ENCODE measurements around the gene FEM1C. TPM values are rescaled to one million over a fixed set of nuclear protein-coding genes. Genes with fewer than 3 reads are reported as not detected.

Gene FEM1C
- total and polyA plus RNA-seq, 9 of the 15 experiments (the other 6 are each of a cell fraction or from before 2014, with no cell fraction given) = 1.4 to 9.3 (median 4.3) TPM

DNA sequence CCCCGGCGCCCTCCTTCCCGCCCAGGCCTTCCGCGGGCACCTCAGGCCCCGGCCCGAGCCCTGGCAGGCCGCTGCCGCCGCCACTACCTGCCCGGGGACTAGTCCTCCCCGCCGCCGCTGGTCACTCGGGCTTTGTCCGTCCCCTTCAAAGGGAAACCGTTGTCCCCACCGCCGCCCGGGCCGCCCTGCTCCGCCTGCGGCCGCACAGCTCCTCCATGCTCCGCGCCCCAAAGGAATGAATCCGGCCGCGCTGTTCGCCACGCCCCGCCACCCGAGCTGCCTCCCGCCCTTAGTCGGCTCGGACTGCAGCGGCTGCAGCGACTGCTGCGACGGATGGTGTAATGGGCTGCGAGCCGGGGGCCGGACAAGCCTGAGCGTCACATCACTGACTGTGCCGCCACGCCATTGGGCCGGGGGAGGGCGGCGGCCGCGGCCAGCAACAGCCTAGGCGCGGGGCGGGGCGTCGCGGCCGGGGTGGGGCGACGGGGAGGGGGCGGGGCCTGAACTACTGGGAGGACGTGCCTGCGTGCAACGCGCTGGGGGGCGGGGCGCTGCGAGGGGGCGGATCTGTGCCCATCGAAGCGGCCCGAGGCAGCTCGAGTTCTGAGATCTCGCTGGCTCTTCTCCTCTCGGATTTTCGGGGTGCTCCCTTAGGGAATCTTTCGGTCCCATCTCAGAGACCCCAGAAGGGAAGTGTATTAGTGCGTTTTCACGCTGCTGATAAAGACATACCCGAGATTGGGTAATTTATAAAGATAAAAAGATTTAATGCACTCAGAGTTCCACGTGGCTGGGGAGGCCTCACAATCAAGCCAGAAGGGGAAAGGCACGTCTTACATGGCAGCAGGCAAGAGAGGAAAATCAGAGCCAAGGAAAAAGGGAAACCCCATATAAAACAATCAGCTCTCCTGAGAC, at the start of gene FEM1C (continued):
- TF ChIP-seq, protein P1, sequence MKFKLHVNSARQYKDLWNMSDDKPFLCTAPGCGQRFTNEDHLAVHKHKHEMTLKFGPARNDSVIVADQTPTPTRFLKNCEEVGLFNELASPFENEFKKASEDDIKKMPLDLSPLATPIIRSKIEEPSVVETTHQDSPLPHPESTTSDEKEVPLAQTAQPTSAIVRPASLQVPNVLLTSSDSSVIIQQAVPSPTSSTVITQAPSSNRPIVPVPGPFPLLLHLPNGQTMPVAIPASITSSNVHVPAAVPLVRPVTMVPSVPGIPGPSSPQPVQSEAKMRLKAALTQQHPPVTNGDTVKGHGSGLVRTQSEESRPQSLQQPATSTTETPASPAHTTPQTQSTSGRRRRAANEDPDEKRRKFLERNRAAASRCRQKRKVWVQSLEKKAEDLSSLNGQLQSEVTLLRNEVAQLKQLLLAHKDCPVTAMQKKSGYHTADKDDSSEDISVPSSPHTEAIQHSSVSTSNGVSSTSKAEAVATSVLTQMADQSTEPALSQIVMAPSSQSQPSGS (CRISPR knock-in tag; IDR thresholded peaks at IDR 0.05) = 0 out of 2 replicates have a peak, but pooled peaks have one; percentile 35
- TF ChIP-seq MXI1 (IDR thresholded peaks at IDR 0.05; ENCODE audit: low read depth, low read length) (no peak), ZNF695 (CRISPR knock-in tag; IDR thresholded peaks at IDR 0.05) (no peak), GABPA (tag; conservative IDR thresholded peaks at IDR 0.05; ENCODE audit: low read depth) (peak; percentile 42; the same call in 1 of the 2 replicates), MEF2A (IDR thresholded peaks at IDR 0.05; ENCODE audit: control insufficient read depth, low read depth, low read length) (no peak), SOX6 (IDR thresholded peaks at IDR 0.05) (peak; percentile 19; the same call in 1 of the 2 replicates), ZNF354B (CRISPR knock-in tag; IDR thresholded peaks at IDR 0.05) (no peak), ZNF584 (CRISPR knock-in tag; IDR thresholded peaks at IDR 0.05; ENCODE audit: low read depth) (no peak), CBFA2T2 (conservative IDR thresholded peaks at IDR 0.05) (no peak), MTA3 (IDR thresholded peaks at IDR 0.05; ENCODE audit: borderline replicate concordance) (peak; percentile 68; the same call in 1 of the 2 replicates), NONO (IDR thresholded peaks at IDR 0.05; ENCODE audit: low read depth in 2 of 2, low read length in 1 of 2) (peak in 1 of 2 experiments; percentile 85; a peak in 2 of 4 replicates), NFYB (IDR thresholded peaks at IDR 0.05; ENCODE audit: extremely low read depth, insufficient read length) (no peak), NFE2L1 (tag; IDR thresholded peaks at IDR 0.05; ENCODE audit: borderline replicate concordance, low read depth) (no peak), SMAD4 (CRISPR knock-in tag; conservative IDR thresholded peaks at IDR 0.05) (peak; percentile 11), BACH1 (tag; IDR thresholded peaks at IDR 0.05) (no peak), POLR2B (IDR thresholded peaks at IDR 0.05; ENCODE audit: low read depth, partially characterized antibody) (peak; percentile 80)
- TF ChIP-seq, protein P2, sequence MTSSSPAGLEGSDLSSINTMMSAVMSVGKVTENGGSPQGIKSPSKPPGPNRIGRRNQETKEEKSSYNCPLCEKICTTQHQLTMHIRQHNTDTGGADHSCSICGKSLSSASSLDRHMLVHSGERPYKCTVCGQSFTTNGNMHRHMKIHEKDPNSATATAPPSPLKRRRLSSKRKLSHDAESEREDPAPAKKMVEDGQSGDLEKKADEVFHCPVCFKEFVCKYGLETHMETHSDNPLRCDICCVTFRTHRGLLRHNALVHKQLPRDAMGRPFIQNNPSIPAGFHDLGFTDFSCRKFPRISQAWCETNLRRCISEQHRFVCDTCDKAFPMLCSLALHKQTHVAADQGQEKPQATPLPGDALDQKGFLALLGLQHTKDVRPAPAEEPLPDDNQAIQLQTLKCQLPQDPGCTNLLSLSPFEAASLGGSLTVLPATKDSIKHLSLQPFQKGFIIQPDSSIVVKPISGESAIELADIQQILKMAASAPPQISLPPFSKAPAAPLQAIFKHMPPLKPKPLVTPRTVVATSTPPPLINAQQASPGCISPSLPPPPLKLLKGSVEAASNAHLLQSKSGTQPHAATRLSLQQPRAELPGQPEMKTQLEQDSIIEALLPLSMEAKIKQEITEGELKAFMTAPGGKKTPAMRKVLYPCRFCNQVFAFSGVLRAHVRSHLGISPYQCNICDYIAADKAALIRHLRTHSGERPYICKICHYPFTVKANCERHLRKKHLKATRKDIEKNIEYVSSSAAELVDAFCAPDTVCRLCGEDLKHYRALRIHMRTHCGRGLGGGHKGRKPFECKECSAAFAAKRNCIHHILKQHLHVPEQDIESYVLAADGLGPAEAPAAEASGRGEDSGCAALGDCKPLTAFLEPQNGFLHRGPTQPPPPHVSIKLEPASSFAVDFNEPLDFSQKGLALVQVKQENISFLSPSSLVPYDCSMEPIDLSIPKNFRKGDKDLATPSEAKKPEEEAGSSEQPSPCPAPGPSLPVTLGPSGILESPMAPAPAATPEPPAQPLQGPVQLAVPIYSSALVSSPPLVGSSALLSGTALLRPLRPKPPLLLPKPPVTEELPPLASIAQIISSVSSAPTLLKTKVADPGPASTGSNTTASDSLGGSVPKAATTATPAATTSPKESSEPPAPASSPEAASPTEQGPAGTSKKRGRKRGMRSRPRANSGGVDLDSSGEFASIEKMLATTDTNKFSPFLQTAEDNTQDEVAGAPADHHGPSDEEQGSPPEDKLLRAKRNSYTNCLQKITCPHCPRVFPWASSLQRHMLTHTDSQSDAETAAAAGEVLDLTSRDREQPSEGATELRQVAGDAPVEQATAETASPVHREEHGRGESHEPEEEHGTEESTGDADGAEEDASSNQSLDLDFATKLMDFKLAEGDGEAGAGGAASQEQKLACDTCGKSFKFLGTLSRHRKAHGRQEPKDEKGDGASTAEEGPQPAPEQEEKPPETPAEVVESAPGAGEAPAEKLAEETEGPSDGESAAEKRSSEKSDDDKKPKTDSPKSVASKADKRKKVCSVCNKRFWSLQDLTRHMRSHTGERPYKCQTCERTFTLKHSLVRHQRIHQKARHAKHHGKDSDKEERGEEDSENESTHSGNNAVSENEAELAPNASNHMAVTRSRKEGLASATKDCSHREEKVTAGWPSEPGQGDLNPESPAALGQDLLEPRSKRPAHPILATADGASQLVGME (CRISPR knock-in tag; IDR thresholded peaks at IDR 0.05) = no peak
- TF ChIP-seq, protein P3, sequence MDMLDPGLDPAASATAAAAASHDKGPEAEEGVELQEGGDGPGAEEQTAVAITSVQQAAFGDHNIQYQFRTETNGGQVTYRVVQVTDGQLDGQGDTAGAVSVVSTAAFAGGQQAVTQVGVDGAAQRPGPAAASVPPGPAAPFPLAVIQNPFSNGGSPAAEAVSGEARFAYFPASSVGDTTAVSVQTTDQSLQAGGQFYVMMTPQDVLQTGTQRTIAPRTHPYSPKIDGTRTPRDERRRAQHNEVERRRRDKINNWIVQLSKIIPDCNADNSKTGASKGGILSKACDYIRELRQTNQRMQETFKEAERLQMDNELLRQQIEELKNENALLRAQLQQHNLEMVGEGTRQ (CRISPR knock-in tag; IDR thresholded peaks at IDR 0.05) = no peak
